D721Med (cell line): Measurements from ENCODE around the gene RTF1.

Experiments used
- DNase-seq: peaks from one replicate; pipeline ENCODE4 v3.0.0; 2011; ENCODE audit warnings: low spot score; ENCODE audit not compliant: insufficient read length
- FAIRE-seq: peaks from 2 replicates; lab custom pipeline; 2011; peaks lifted over from hg19 to GRCh38; lab: Jason Lieb, UNC
- TF ChIP-seq, protein P1 (sequence below): IDR thresholded peaks from 2 replicates; pipeline ENCODE4 v1.5.1; 2012; ENCODE audit warnings: mild to moderate bottlenecking, control low read depth; ENCODE audit not compliant: insufficient read depth; ENCODE audit errors: missing control alignments

The RTF1 gene

DNA sequence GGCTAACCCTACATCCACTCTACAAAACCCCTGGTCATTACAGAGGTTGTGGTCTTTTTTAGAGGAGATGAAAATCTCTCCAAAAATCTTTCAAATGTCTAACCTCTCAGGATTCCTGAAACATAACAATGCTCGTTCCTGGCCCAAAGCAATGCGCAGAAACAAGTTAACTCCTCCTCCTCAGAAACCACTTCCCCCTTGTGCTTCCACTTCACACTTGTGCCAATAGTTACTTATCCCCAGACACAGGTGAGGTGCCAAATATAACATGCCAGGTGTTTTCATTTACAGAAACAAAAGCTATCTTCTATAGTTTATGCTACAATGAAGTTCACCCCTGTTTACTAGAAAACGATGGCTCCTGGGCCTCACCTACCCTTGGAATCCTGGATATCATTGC lies 20.8 kb upstream of the RTF1 start:
- FAIRE-seq (no peak), DNase-seq (no peak)
- TF ChIP-seq, protein P1, sequence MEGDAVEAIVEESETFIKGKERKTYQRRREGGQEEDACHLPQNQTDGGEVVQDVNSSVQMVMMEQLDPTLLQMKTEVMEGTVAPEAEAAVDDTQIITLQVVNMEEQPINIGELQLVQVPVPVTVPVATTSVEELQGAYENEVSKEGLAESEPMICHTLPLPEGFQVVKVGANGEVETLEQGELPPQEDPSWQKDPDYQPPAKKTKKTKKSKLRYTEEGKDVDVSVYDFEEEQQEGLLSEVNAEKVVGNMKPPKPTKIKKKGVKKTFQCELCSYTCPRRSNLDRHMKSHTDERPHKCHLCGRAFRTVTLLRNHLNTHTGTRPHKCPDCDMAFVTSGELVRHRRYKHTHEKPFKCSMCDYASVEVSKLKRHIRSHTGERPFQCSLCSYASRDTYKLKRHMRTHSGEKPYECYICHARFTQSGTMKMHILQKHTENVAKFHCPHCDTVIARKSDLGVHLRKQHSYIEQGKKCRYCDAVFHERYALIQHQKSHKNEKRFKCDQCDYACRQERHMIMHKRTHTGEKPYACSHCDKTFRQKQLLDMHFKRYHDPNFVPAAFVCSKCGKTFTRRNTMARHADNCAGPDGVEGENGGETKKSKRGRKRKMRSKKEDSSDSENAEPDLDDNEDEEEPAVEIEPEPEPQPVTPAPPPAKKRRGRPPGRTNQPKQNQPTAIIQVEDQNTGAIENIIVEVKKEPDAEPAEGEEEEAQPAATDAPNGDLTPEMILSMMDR, result no peak

DNA sequence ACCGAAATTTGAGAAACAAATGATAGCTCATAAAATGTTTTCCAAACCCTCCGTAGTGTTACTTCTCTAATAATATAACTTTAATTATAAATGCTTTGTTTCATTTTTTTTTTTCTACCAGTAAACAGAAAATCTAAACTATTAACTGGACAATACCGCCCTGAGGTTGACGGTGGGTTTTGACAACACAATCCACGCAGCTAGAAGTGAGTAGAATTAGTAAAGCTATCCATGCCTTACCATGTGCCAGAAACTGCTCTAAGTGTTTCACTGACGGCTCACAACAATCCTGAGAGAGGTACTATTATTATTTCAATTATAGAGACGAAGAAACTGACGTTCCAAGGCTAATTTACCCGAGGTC lies 15.0 kb upstream of the RTF1 start:
- FAIRE-seq (no peak), DNase-seq (no peak)
- TF ChIP-seq, protein P1, result no peak

DNA sequence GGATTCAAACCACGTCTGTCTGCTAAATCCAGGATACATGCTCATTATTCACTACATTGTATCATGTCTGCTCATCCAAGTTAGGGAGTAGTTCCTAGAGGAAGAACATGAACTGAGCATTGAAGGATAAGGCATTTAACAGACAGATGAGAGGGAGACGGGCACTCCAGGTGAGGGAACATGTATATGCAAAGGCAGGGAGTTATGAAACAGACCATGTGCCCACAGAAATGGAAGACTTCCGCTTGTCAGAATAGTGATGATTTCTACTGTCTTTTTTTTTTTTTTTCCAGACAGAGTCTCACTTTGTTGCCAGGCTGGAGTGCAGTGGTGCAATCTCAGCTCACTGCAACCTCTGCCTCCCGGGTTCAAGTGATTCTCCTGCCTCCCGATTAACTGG lies 9.6 kb upstream of the RTF1 start:
- FAIRE-seq (no peak), DNase-seq (no peak)
- TF ChIP-seq, protein P1, result no peak

DNA sequence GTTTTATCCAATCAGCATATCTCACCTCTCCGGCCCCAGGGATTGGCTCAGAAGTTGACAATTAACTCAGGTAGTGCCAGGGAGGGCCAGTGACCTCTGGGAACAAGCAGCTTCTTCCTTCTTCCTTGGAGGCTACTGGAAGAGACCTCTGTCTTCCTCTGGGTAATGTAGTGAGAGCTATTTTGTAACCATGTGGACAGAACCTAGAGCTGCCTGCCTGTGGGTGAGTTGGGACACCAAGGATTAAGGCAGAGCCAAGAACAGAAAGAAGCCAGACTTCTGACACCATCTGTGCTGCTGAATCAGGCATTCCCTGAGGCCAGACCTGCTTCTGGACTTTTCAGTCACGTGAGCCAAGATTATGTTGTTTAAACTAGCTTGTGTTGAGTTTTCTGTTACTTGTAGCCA lies 8.7 kb upstream of the RTF1 start:
- FAIRE-seq (no peak), DNase-seq (no peak)
- TF ChIP-seq, protein P1, result no peak

DNA sequence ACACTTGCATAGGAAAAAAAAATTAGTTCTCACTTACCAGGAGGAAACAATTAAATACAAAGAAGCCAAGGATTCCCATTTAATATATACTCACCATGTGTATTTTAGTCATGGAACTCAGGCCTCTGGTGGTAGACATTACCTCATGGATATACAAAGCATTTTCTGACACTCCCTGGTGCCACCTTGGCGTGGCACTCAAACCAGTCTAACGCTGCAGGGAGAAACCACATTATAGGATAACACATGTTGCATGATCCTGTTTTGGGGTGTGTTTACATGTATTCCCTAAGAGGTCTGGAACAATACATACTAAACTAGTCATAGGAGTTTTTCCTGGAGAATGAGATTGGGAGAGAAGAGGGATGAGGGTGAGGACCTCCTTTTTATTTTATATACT lies 5.9 kb upstream of the RTF1 start:
- DNase-seq, result no peak
- FAIRE-seq, result no peak
- TF ChIP-seq, protein P1, result no peak

DNA sequence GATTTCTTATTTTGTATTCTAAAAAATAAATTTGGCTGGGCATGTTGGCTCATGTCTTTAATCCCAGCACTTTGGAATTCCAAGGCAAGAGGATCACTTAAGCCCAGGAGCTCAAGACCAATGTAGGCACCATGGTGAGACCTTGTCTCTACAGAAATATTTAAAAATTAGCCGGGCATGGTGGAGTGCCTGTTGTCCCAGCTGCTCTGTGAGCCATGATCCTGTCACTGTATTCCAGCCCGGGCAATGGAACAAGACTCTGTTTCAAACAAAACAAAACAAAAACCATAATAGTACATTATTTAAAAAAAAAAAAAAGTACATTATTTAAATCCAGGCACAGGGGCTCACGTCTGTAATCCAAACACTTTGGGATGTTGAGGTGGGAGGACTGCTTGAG lies 5.5 kb upstream of the RTF1 start:
- no peak for FAIRE-seq
- TF ChIP-seq, protein P1, result no peak
- no peak for DNase-seq

DNA sequence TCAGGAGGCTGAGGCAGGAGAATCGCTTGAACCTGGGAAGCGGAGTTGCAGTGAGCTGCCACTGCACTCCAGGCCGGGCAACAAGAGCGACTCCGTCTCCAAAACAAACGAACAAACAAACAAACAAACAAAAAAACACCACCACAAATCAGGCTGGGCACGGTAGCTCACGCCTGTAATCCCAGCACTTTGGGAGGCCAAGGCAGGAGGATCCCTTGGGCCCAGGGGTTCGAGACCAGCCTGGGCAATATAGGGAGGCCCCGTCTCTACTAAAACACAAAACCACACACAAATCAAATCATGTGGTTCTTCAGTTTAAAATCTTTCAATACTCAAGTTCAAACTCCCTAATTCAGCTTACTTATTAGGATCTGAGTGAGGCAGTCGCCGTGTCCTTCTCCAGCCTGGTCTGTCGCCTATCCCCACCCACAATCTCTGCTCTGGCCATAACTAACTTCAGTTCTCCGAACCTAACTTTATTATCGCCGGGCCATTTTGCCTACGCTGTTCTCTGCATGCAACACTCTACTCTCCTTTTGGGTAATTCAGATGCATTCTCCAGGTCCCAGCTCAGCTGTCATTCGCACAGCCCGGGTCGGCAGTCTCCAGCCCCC lies 660 bp upstream of the RTF1 start:
- TF ChIP-seq, protein P1, result no peak
- FAIRE-seq, result no peak
- DNase-seq, result no peak
